ENCODE results near the gene PUS3.

DNA sequence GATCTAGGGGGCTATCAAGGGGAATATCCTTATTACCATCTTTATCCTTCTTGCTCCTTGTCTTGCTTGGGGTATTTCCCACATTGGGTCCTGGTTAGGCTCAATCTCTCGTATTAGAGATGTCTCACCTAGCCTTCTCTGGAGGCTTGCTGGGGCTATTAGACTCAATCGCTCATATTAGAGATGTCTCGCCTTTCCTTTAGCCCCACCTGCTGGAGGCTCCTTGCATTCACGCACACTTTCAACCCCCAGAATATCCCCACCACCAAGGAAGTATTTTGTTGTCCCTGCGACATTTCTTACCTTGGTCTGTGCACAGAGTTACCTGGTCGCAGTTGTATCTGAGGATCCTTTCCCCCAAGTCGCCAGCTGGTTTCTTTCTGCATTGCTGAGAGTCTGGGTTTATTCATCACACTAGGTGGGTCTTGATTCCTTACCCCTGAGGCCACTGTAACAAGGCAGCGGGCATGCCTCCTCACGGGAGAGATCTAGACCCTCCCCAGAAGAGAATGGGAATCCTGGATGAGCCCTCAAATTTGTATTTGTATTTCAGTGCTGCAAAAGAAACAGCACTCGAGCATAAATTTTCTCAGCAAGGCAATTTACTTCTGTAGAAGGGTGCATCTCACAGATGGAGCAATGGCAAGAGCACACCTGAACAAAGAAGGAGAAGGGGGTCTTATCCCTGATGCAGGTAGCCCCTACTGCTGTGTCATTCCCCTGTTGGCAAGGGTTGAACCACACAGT lies 31.4 kb downstream of the PUS3 start:
- TF ChIP-seq, protein P1, sequence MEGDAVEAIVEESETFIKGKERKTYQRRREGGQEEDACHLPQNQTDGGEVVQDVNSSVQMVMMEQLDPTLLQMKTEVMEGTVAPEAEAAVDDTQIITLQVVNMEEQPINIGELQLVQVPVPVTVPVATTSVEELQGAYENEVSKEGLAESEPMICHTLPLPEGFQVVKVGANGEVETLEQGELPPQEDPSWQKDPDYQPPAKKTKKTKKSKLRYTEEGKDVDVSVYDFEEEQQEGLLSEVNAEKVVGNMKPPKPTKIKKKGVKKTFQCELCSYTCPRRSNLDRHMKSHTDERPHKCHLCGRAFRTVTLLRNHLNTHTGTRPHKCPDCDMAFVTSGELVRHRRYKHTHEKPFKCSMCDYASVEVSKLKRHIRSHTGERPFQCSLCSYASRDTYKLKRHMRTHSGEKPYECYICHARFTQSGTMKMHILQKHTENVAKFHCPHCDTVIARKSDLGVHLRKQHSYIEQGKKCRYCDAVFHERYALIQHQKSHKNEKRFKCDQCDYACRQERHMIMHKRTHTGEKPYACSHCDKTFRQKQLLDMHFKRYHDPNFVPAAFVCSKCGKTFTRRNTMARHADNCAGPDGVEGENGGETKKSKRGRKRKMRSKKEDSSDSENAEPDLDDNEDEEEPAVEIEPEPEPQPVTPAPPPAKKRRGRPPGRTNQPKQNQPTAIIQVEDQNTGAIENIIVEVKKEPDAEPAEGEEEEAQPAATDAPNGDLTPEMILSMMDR (IDR thresholded peaks at IDR 0.05): peak in 5 of 6 experiments; percentile 20 to 45 (median 27)
- TF ChIP-seq POLR2A (IDR thresholded peaks at IDR 0.05): no peak

Data from thyroid gland (tissue), 4 donors.